Measurements from ENCODE around the gene ZNF688. TPM values are rescaled to one million over a fixed set of nuclear protein-coding genes. Genes with fewer than 3 reads are reported as not detected.

Gene ZNF688
- polyA plus RNA-seq, 2 of the 4 experiments (the other 2 are of a cell fraction) = 4.6 to 6.7 TPM

- CTCF ChIA-PET = interaction anchor here (0.9 to 2.0 kb wide), 5 partner anchors 14 to 138 kb away, joined by 4 to 9 read pairs (median 6); partner anchors contain the start of gene DCTPP1
- no peak for FAIRE-seq
- TF ChIP-seq TFCP2L1 (CRISPR knock-in tag; IDR thresholded peaks at IDR 0.05) = no peak
- TF ChIP-seq JUNB (IDR thresholded peaks at IDR 0.05) = peak; percentile 41; the same call in 1 of the 2 replicates
- peak; percentile 49; the same call in 1 of the 2 replicates for TF ChIP-seq HES2 (IDR thresholded peaks at IDR 0.05)
- TF ChIP-seq EP300 (IDR thresholded peaks at IDR 0.05) = peak; percentile 29 to 55; a peak in 2 of 5 replicates
- TF ChIP-seq FOSL2 (IDR thresholded peaks at IDR 0.05) = no peak
- TF ChIP-seq FOSL2 (CRISPR knock-in tag; IDR thresholded peaks at IDR 0.05) = peak; percentile 44; the same call in 1 of the 2 replicates
- TF ChIP-seq RNF2 (IDR thresholded peaks at IDR 0.05; ENCODE audit: borderline replicate concordance, low read depth) = no peak
- 0 out of 2 replicates have a peak, but pooled peaks have one; percentile 42 for TF ChIP-seq HOXB5 (CRISPR knock-in tag; IDR thresholded peaks at IDR 0.05)
- peak; percentile 89 for TF ChIP-seq CEBPB (IDR thresholded peaks at IDR 0.05)
- peak; percentile 25 to 57; a peak in 2 of 5 replicates for TF ChIP-seq JUN (IDR thresholded peaks at IDR 0.05)
- peak; percentile 45 to 78 for DNase-seq (ENCODE audit: low read depth in 1 of 2, low spot score in 1 of 2)
- ATAC-seq = peak; percentile 8 to 56; a peak in 5 of 6 replicates
- peak overlapping the region; percentile 59 for H3K4me2 ChIP-seq
- POLR2A ChIA-PET = interaction anchor here (0.6 to 2.7 kb wide), 5 partner anchors 10 to 213 kb away, joined by 3 to 19 read pairs (median 4); partner anchors contain the start of gene ZNF764
- H3K27ac ChIP-seq = peak overlapping the region; percentile 57 to 80
- H3K9me3 ChIP-seq = no peaks in the 10 kb centered on the region
- WGBS (ENCODE audit: missing lambda C conversion rate) = 41% methylated on average over 6 of the region's 6 CpGs
- no peak overlapping the region for H3K4me3 ChIP-seq
- H3K4me1 ChIP-seq = peaks cover 39% of the 10 kb centered on the region
Observed at GRCh38 chr16:30567991-30568638, 3.4 kb downstream of the ZNF688 start.

GRCh38 chr16:30567160-30567990, 4.1 kb downstream of the ZNF688 start:
- Histone ChIP-seq H3K4me1 (peaks cover 32% of the 10 kb centered on the region), H3K4me3 (no peak overlapping the region), H3K27ac (peak overlapping the region; percentile 57 to 80), H3K9me3 (no peaks in the 10 kb centered on the region), H3K4me2 (peak overlapping the region; percentile 59)
- TF ChIP-seq CEBPB (IDR thresholded peaks at IDR 0.05) (no peak; a peak in 1 of 4 replicates), MAFK (IDR thresholded peaks at IDR 0.05; ENCODE audit: partially characterized antibody) (peak; percentile 44)
- ATAC-seq (no peak), DNase-seq (ENCODE audit: low read depth in 1 of 2, low spot score in 1 of 2) (peak in 1 of 2 experiments; percentile 32), FAIRE-seq (no peak)
- WGBS (ENCODE audit: missing lambda C conversion rate) = 63% methylated on average over 14 of the region's 14 CpGs
- POLR2A ChIA-PET = interaction anchor here (2.7 kb wide), 1 partner anchor 9 kb away, joined by 19 read pairs; the partner anchor contains the start of gene ZNF764
- CTCF ChIA-PET = interaction anchor here (0.6 to 2.0 kb wide), 8 partner anchors 13 to 178 kb away, joined by 3 to 9 read pairs (median 4); no protein-coding TSS in a partner anchor

DNA sequence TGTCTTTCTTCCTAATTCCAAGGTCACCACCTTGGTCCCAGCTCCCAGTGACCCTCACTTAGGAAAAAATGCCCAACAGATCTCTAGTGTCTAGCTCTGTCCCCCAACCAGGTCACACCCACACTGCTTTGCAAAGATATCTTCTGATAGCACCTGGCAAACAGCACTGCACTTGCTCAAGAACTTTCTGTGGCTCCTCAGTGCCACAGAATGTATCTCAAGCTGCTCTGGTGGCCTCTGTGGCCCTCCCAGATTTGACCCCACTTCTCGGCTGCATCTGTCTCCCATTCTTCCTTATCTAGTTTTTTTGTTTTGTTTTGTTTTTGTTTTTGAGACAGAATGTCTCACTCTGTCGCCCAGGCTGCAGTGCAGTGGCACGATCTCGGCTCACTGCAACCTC, 5.0 kb downstream of the ZNF688 start:
- no peak for DNase-seq (ENCODE audit: low read depth in 1 of 2, low spot score in 1 of 2)
- CTCF ChIA-PET = interaction anchor here (1.2 to 2.6 kb wide), 5 partner anchors 49 to 136 kb away, joined by 3 to 12 read pairs (median 6); partner anchors contain the start of gene DCTPP1
- Histone ChIP-seq H3K9me3 (no peaks in the 10 kb centered on the region), H3K4me3 (no peak overlapping the region), H3K27ac (peak overlapping the region in 1 of 2 experiments; percentile 80; a peak in 3 of 6 replicates), H3K4me1 (peaks cover 32% of the 10 kb centered on the region), H3K4me2 (no peak overlapping the region; the same call in 2 of the 3 replicates)
- no peak for ATAC-seq
- 89% methylated on average over 4 of the region's 4 CpGs for WGBS (ENCODE audit: missing lambda C conversion rate)
- POLR2A ChIA-PET = interaction anchor here (2.7 kb wide), 1 partner anchor 9 kb away, joined by 19 read pairs; the partner anchor contains the start of gene ZNF764
- no peak for TF ChIP-seq RCOR1 (IDR thresholded peaks at IDR 0.05; ENCODE audit: low read depth, low read length)
- peak; percentile 9 for TF ChIP-seq ZFP36 (IDR thresholded peaks at IDR 0.05; ENCODE audit: borderline replicate concordance, partially characterized antibody)
- no peak for TF ChIP-seq PBX3 (IDR thresholded peaks at IDR 0.05)
- FAIRE-seq = no peak

DNA sequence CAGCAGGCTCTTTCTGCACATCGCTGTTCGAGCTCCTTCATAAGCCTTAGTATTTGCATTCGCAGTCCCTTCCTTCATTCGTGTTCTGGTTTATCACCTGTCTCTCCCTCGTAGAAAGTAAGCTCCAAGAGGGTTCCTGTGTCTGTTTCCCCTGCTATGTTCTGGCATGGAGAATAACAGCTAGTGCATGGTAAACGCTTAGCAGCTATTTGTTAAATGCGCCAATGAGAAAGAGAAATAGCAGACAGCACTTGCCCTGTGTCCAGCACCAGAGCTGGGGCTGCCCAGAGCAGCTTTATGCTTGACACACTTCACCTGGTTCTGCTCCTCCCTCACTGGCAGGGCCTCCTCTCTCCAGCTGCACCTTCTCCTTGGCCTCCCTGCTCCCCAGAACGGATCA, 5.5 kb downstream of the ZNF688 start:
- Histone ChIP-seq H3K4me1 (peaks cover 30% of the 10 kb centered on the region), H3K9me3 (no peaks in the 10 kb centered on the region), H3K27ac (peak overlapping the region in 1 of 2 experiments; percentile 80; a peak in 2 of 6 replicates), H3K4me3 (no peak overlapping the region), H3K4me2 (no peak overlapping the region)
- no peak for TF ChIP-seq ZSCAN20 (CRISPR knock-in tag; IDR thresholded peaks at IDR 0.05)
- no peak for TF ChIP-seq PBX3 (IDR thresholded peaks at IDR 0.05)
- TF ChIP-seq EHMT2 (IDR thresholded peaks at IDR 0.05; ENCODE audit: low read depth) = no peak
- no peak for TF ChIP-seq MAZ (IDR thresholded peaks at IDR 0.05; ENCODE audit: borderline replicate concordance, low read depth, low read length)
- POLR2A ChIA-PET = interaction anchor here (0.7 kb wide), 1 partner anchor 37 kb away, joined by 5 read pairs; no protein-coding TSS in a partner anchor
- CTCF ChIA-PET = interaction anchor here (1.3 to 2.6 kb wide), 4 partner anchors 50 to 136 kb away, joined by 4 to 12 read pairs (median 8); partner anchors contain the start of gene DCTPP1
- WGBS (ENCODE audit: missing lambda C conversion rate) = 72% methylated on average over 8 of the region's 8 CpGs
- no peak for ATAC-seq
- FAIRE-seq = no peak
- DNase-seq (ENCODE audit: low read depth in 1 of 2, low spot score in 1 of 2) = no peak
